Endothelial cell of umbilical vein (primary cell): ENCODE data around the gene DLGAP4.

Experiments
- MAX ChIP-seq: IDR thresholded peaks from 2 replicates; pipeline ENCODE4 v1.6.1; 2011; ENCODE audit not compliant: insufficient read depth, insufficient read length
- POLR2A ChIP-seq: IDR thresholded peaks from 2 replicates; pipeline ENCODE4 v1.6.1; 2012; ENCODE audit warnings: low read depth, mild to moderate bottlenecking, control low read depth, low read length
- TF ChIP-seq, protein P1 (sequence below), 2 donors: IDR thresholded peaks; 1 replicate in 1 of 2; 2 replicates in 1 of 2; pipeline ENCODE4 v1.5.1; 2011; ENCODE audit warnings: low read length in 2 of 2, mild to moderate bottlenecking in 2 of 2, moderate library complexity in 2 of 2, control low read depth in 1 of 2, inconsistent platforms in 1 of 2, low read depth in 1 of 2; ENCODE audit not compliant: insufficient read depth in 1 of 2; ENCODE audit errors: extremely low read depth in 1 of 2

DNA sequence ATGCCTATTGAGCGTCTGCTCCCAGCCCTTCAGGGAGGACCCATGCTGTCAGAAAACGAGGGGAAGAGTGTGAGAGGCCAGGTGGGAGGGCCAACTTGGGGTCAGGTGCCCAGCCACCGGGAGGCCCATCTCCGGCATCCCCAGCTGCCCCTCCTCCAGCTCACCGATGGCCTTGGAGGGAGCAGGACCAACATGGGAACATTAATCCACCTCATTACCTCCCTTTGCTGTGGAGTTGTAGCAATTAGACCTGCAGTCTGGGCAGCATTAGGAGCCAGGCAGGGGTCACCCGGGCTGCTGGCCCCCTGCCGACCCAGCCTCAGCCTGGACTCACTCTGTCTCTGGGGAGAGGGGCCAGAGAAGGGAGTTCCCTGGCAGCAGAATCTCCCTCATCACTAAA is 25.1 kb downstream of the DLGAP4 start:
- TF ChIP-seq, protein P1, sequence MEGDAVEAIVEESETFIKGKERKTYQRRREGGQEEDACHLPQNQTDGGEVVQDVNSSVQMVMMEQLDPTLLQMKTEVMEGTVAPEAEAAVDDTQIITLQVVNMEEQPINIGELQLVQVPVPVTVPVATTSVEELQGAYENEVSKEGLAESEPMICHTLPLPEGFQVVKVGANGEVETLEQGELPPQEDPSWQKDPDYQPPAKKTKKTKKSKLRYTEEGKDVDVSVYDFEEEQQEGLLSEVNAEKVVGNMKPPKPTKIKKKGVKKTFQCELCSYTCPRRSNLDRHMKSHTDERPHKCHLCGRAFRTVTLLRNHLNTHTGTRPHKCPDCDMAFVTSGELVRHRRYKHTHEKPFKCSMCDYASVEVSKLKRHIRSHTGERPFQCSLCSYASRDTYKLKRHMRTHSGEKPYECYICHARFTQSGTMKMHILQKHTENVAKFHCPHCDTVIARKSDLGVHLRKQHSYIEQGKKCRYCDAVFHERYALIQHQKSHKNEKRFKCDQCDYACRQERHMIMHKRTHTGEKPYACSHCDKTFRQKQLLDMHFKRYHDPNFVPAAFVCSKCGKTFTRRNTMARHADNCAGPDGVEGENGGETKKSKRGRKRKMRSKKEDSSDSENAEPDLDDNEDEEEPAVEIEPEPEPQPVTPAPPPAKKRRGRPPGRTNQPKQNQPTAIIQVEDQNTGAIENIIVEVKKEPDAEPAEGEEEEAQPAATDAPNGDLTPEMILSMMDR (IDR thresholded peaks at IDR 0.05; ENCODE audit: extremely low read depth in 1 of 2, insufficient read depth in 1 of 2, low read depth in 1 of 2, low read length in 2 of 2): no peak
- TF ChIP-seq POLR2A (no peak), MAX (no peak)
